HCT116 (cell line): Measurements from ENCODE around the gene GPN3. TPM values are rescaled to one million over a fixed set of nuclear protein-coding genes. Genes with fewer than 3 reads are reported as not detected.

ENCODE experiments used
- ATAC-seq: fragments of 200-7000 bp; cut with Tn5 transposase; 2 replicates; pipeline ENCODE4 v1.9.1; 2020; ENCODE audit warnings: mild to moderate bottlenecking, moderate library complexity
- BruUV-seq: library from RNA; stranded (reverse); fragments of 400-500 nt; replicated peaks from 2 replicates; lab custom pipeline; 2021; lab: Mats Ljungman, UMichigan
- CTCF ChIA-PET: fragments of 300-600 bp; sonication (Branson Sonifier 250); formaldehyde crosslinking; loops from one replicate; lab custom pipeline; 2021; ENCODE audit warnings: antibody characterized with exemption; lab: Charles Lee
- POLR2A ChIA-PET: fragments of 300-600, 350-600 bp; sonication (Branson Sonifier 250); formaldehyde crosslinking; loops from one replicate; lab custom pipeline; 2021; ENCODE audit warnings: antibody characterized with exemption; lab: Charles Lee
- RAD21 ChIA-PET, 2 experiments: fragments of 300-600 bp; sonication (Branson Sonifier 250); formaldehyde crosslinking; loops; one replicate each; lab custom pipeline; 2023; ENCODE audit warnings: low total read pairs in 2 of 2; ENCODE audit not compliant: uncharacterized antibody in 2 of 2, unreplicated experiment in 2 of 2, low non-redundant PET in 1 of 2; lab: Charles Lee
- DNase-seq: peaks from one replicate; pipeline ENCODE4 v3.0.0-alpha.2; 2010; ENCODE audit warnings: low read depth, low spot score
- H2AFZ ChIP-seq: fragments of 200-600 bp; shearing (Covaris generic), sonication (generic); 2 replicates; pipeline ENCODE4 v1.6.1; 2017; ENCODE audit warnings: low read depth, mixed run types, mixed read lengths, antibody characterized with exemption, low read length; ENCODE audit not compliant: poor library complexity, severe bottlenecking
- H3K27ac ChIP-seq: 2 replicates; pipeline ENCODE4 v1.5.1; 2012; ENCODE audit warnings: low read depth, low read length
- H3K27me3 ChIP-seq: fragments of 200-600 bp; sonication (generic); 2 replicates; pipeline ENCODE4 v1.6.1; 2016; ENCODE audit warnings: mixed run types, low read length, mixed read lengths; ENCODE audit not compliant: insufficient read depth
- H3K36me3 ChIP-seq, 2 experiments: fragments of 200-500 bp in 1 of 2; fragments of 200-600 bp in 1 of 2; sonication (Bioruptor generic) in 1 of 2; sonication (generic) in 1 of 2; 2 replicates each; pipeline versions ENCODE4 v1.5.1 to v1.6.1; 2014 to 2016; ENCODE audit warnings: low read length in 2 of 2, inconsistent platforms in 1 of 2, mixed read lengths in 1 of 2, mixed run types in 1 of 2; ENCODE audit not compliant: insufficient read depth in 2 of 2, control insufficient read depth in 1 of 2
- H3K4me1 ChIP-seq, 2 experiments: fragments of 200-600 bp in 1 of 2; sonication (generic) in 1 of 2; 2 replicates each; pipeline versions ENCODE4 v1.5.1 to v1.6.1; 2012 to 2017; ENCODE audit warnings: low read length in 2 of 2, inconsistent platforms in 1 of 2, mild to moderate bottlenecking in 1 of 2, mixed read lengths in 1 of 2, mixed run types in 1 of 2, moderate library complexity in 1 of 2; ENCODE audit not compliant: insufficient read depth in 2 of 2, control insufficient read depth in 1 of 2
- H3K4me2 ChIP-seq: fragments of 200-600 bp; sonication (generic); 2 replicates; pipeline ENCODE4 v1.6.1; 2017; ENCODE audit warnings: mixed run types, low read length, mixed read lengths
- H3K4me3 ChIP-seq, 2 experiments: fragments of 200-600 bp in 1 of 2; sonication (generic) in 1 of 2; replicated peaks in 1 of 2; 2 replicates each; pipeline ENCODE4 v1.5.1; 2011 to 2016; ENCODE audit warnings: low read length in 2 of 2, control low read depth in 1 of 2, low read depth in 1 of 2, mild to moderate bottlenecking in 1 of 2, mixed read lengths in 1 of 2, mixed run types in 1 of 2
- H3K79me2 ChIP-seq: fragments of 200-600 bp; sonication (generic); 2 replicates; pipeline ENCODE4 v1.6.1; 2017; ENCODE audit warnings: mild to moderate bottlenecking, mixed run types, low read length, moderate library complexity, mixed read lengths; ENCODE audit not compliant: insufficient read depth
- H3K9ac ChIP-seq: fragments of 200-600 bp; sonication (generic); 2 replicates; pipeline ENCODE4 v1.6.1; 2016; ENCODE audit warnings: low read length, mixed read lengths
- H3K9me2 ChIP-seq: fragments of 200-600 bp; sonication (generic), shearing (Covaris generic); 2 replicates; pipeline ENCODE4 v1.6.1; 2017; ENCODE audit warnings: mixed run types, mild to moderate bottlenecking, moderate library complexity; ENCODE audit not compliant: insufficient read depth
- H3K9me3 ChIP-seq, 2 experiments: fragments of 200-500 bp in 1 of 2; fragments of 200-600 bp in 1 of 2; sonication (Bioruptor generic) in 1 of 2; sonication (generic) in 1 of 2; 2 replicates each; pipeline ENCODE4 v1.6.1; 2014 to 2017; ENCODE audit warnings: low read length in 2 of 2, mixed read lengths in 2 of 2, inconsistent platforms in 1 of 2, low read depth in 1 of 2, mild to moderate bottlenecking in 1 of 2, mixed run types in 1 of 2, moderate library complexity in 1 of 2; ENCODE audit not compliant: control insufficient read depth in 1 of 2, insufficient read depth in 1 of 2
- H4K20me1 ChIP-seq: fragments of 200-600 bp; sonication (generic), shearing (Covaris generic); 2 replicates; pipeline ENCODE4 v1.6.1; 2017; ENCODE audit warnings: mixed run types, mild to moderate bottlenecking, moderate library complexity; ENCODE audit not compliant: insufficient read depth
- POLR2A ChIP-seq: IDR thresholded peaks from 2 replicates; pipeline ENCODE4 v1.7.0; 2011; ENCODE audit warnings: borderline replicate concordance; ENCODE audit not compliant: insufficient read depth, insufficient read length; ENCODE audit errors: extremely low read depth
- SIN3A ChIP-seq: IDR thresholded peaks from 2 replicates; pipeline ENCODE4 v1.6.1; 2012; ENCODE audit warnings: low read depth
- SRF ChIP-seq: IDR thresholded peaks from 2 replicates; pipeline ENCODE4 v1.6.1; 2012; ENCODE audit warnings: low read depth
- YY1 ChIP-seq: IDR thresholded peaks from 2 replicates; pipeline ENCODE4 v1.6.1; 2011; ENCODE audit warnings: low read length, low read depth, moderate library complexity, mild to moderate bottlenecking; ENCODE audit not compliant: insufficient replicate concordance; ENCODE audit errors: extremely low read depth
- ZFX ChIP-seq: fragments of 450-650 bp; IDR thresholded peaks from 2 replicates; pipeline ENCODE4 v1.6.1; 2017
- ZNF274 ChIP-seq: fragments of 200-500 bp; sonication (Bioruptor generic); IDR thresholded peaks from 2 replicates; pipeline ENCODE4 v1.6.1; 2014; ENCODE audit warnings: mild to moderate bottlenecking, low read depth, low read length, inconsistent platforms
- intact Hi-C: fragments of 100-400 bp; cut with micrococcal nuclease; formaldehyde crosslinking; loops from 2 replicates; pipeline ENCODE4 v1.10.0; 2022
- total RNA-seq: library from RNA; stranded (reverse); gene quantifications from one replicate; pipeline ENCODE4 v1.2.1, GENCODE V29; 2021; ENCODE audit not compliant: unreplicated experiment
- TF ChIP-seq, protein P1 (sequence below): IDR thresholded peaks from 2 replicates; pipeline ENCODE4 v1.6.1; 2012
- TF ChIP-seq, protein P2 (sequence below): IDR thresholded peaks from 2 replicates; pipeline ENCODE4 v1.6.1; 2011; ENCODE audit warnings: mild to moderate bottlenecking, low read length, moderate library complexity; ENCODE audit not compliant: insufficient replicate concordance; ENCODE audit errors: extremely low read depth

Gene GPN3
- total RNA-seq, 1 experiment from 2014 or later = 46.2 TPM

GRCh38 chr12:110475426-110475825, 7.4 kb upstream of the GPN3 start:
- H2AFZ ChIP-seq = no peak overlapping the region
- DNase-seq (no peak), ATAC-seq (no peak)
- H3K36me3 ChIP-seq = no peaks in the 10 kb centered on the region
- H3K27ac ChIP-seq = no peak overlapping the region
- H3K4me1 ChIP-seq = no peaks in the 10 kb centered on the region
- intact Hi-C loops = no loop called here
- no peaks in the 10 kb centered on the region for H3K9me3 ChIP-seq
- CTCF ChIA-PET = no interaction called here
- H3K9ac ChIP-seq = no peak overlapping the region
- H3K27me3 ChIP-seq = no peaks in the 10 kb centered on the region
- H3K4me3 ChIP-seq = no peak overlapping the region
- RAD21 ChIA-PET = no interaction called here
- no peaks in the 10 kb centered on the region for H3K9me2 ChIP-seq
- POLR2A ChIA-PET = no interaction called here
- H4K20me1 ChIP-seq = no peaks in the 10 kb centered on the region
- no TSS peak for BruUV-seq
- no peaks in the 10 kb centered on the region for H3K79me2 ChIP-seq
- TF ChIP-seq ZNF274 (no peak), POLR2A (no peak), SIN3A (no peak), ZFX (no peak), SRF (no peak), YY1 (no peak)
- TF ChIP-seq, protein P1, sequence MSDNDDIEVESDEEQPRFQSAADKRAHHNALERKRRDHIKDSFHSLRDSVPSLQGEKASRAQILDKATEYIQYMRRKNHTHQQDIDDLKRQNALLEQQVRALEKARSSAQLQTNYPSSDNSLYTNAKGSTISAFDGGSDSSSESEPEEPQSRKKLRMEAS = no peak
- TF ChIP-seq, protein P2, sequence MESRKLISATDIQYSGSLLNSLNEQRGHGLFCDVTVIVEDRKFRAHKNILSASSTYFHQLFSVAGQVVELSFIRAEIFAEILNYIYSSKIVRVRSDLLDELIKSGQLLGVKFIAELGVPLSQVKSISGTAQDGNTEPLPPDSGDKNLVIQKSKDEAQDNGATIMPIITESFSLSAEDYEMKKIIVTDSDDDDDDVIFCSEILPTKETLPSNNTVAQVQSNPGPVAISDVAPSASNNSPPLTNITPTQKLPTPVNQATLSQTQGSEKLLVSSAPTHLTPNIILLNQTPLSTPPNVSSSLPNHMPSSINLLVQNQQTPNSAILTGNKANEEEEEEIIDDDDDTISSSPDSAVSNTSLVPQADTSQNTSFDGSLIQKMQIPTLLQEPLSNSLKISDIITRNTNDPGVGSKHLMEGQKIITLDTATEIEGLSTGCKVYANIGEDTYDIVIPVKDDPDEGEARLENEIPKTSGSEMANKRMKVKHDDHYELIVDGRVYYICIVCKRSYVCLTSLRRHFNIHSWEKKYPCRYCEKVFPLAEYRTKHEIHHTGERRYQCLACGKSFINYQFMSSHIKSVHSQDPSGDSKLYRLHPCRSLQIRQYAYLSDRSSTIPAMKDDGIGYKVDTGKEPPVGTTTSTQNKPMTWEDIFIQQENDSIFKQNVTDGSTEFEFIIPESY = no peak
- no peak overlapping the region for H3K4me2 ChIP-seq
